K562 (cell line): ENCODE results near the gene EME1.

ENCODE experiments used
- BHLHE40 ChIP-seq: IDR thresholded peaks from 2 replicates; pipeline ENCODE4 v1.6.1; 2011; ENCODE audit warnings: low read length, improper control_type of control experiment
- CREM ChIP-seq: IDR thresholded peaks from 2 replicates; pipeline ENCODE4 v1.6.1; 2014; ENCODE audit warnings: antibody characterized with exemption, low read depth
- ESRRA ChIP-seq: fragments of 450-650 bp; IDR thresholded peaks from 2 replicates; pipeline ENCODE4 v1.6.1; 2014; ENCODE audit warnings: low read depth, mild to moderate bottlenecking, moderate library complexity, borderline replicate concordance
- JUND ChIP-seq, 2 experiments: IDR thresholded peaks; 2 replicates in 1 of 2; 3 replicates in 1 of 2; pipeline ENCODE4 v1.6.1; 2011; ENCODE audit warnings: borderline replicate concordance in 2 of 2, low read depth in 2 of 2, low read length in 2 of 2, improper control_type of control experiment in 1 of 2, missing biosample characterization in 1 of 2, missing genetic modification characterization in 1 of 2, missing genetic modification reagents in 1 of 2
- NFIC ChIP-seq: fragments of 450-650 bp; IDR thresholded peaks from 2 replicates; pipeline ENCODE4 v1.6.1; 2017; ENCODE audit warnings: mild to moderate bottlenecking, inconsistent platforms
- PRPF4 ChIP-seq: fragments of 200-400 bp; formaldehyde crosslinking; IDR thresholded peaks from one replicate; pipeline ENCODE4 v1.6.1; 2017; ENCODE audit warnings: low read length, low read depth, mild to moderate bottlenecking; ENCODE audit not compliant: insufficient read depth, poor library complexity, severe bottlenecking
- SMARCB1 ChIP-seq: IDR thresholded peaks from 2 replicates; pipeline ENCODE4 v1.6.1; 2011; ENCODE audit warnings: improper control_type of control experiment, low read depth; ENCODE audit not compliant: insufficient read length
- ZC3H4 ChIP-seq: sonication (generic); formaldehyde crosslinking; IDR thresholded peaks from 2 replicates; pipeline ENCODE4 v1.9.0; 2021; ENCODE audit warnings: missing genetic modification reagents, borderline replicate concordance
- ZNF133 ChIP-seq: fragments of 250-450 bp; sonication (Bioruptor Pico); IDR thresholded peaks from 2 replicates; pipeline ENCODE4 v1.4.0; 2020; ENCODE audit warnings: mild to moderate bottlenecking
- TF ChIP-seq, protein P1 (sequence below), 2 experiments: fragments of 450-650 bp; formaldehyde crosslinking in 1 of 2; IDR thresholded peaks; 2 replicates each; pipeline versions ENCODE4 v1.4.0 to v1.6.1; 2014 to 2020; ENCODE audit warnings: mild to moderate bottlenecking in 2 of 2, borderline replicate concordance in 1 of 2, low read depth in 1 of 2
- TF ChIP-seq, protein P2 (sequence below), 2 experiments: fragments of 450-650 bp in 1 of 2; sonication (generic) in 1 of 2; formaldehyde crosslinking in 1 of 2; IDR thresholded peaks in 1 of 2; conservative IDR thresholded peaks in 1 of 2; 2 replicates each; pipeline versions ENCODE4 v1.6.1 to v1.8.1; 2016 to 2023; ENCODE audit warnings: mild to moderate bottlenecking in 2 of 2, moderate library complexity in 2 of 2, inconsistent platforms in 1 of 2, missing genetic modification reagents in 1 of 2
- TF ChIP-seq, protein P3 (sequence below), 3 experiments: IDR thresholded peaks in 2 of 3; conservative IDR thresholded peaks in 1 of 3; 2 replicates each; pipeline ENCODE4 v1.5.1; 2011 to 2012; ENCODE audit warnings: low read length in 3 of 3, mild to moderate bottlenecking in 3 of 3, control low read depth in 2 of 3, improper control_type of control experiment in 1 of 3, inconsistent platforms in 1 of 3, low read depth in 1 of 3, mixed read lengths in 1 of 3, moderate library complexity in 1 of 3; ENCODE audit not compliant: insufficient read depth in 2 of 3
- TF ChIP-seq, protein P4 (sequence below): sonication (generic); formaldehyde crosslinking; IDR thresholded peaks from 2 replicates; pipeline ENCODE4 v1.8.0; 2022; ENCODE audit warnings: missing genetic modification reagents, mild to moderate bottlenecking, borderline replicate concordance

DNA sequence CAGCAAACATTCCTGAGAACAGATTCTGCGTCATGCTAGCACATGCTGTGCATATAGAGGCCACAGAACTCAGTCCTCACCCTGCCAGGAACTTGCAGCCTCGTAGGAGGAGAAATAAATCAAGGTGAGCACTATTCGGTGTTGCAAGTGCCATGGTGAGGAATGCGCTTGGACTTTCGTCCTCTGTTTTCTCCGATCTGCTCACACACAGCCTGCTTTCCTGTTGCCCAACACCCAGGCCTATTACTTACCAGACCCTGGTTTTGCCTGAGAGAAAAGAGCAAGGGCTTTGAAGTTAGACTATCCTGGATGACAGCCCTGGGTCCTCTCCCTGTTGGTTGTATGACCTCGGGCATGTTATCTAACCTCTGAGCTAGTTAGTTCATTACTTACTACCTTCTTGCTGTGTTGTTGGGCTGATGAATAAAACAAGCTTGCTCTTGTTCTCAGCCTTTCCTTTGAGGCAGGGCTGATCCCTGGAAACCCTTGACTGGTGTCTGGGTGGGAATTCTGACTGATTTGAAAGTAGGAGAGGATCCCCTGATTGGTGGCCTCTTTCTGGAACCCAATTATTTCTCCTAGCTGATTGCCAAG lies 55.9 kb downstream of the EME1 start:
- TF ChIP-seq JUND (IDR thresholded peaks at IDR 0.05; ENCODE audit: borderline replicate concordance, low read depth, low read length) (no peak), JUND (tag; IDR thresholded peaks at IDR 0.05; ENCODE audit: borderline replicate concordance, low read depth, low read length) (no peak), NFIC (no peak), ZNF133 (no peak), ZC3H4 (CRISPR knock-in tag) (no peak), BHLHE40 (no peak), PRPF4 (no peak), CREM (no peak), ESRRA (no peak), SMARCB1 (no peak)
- TF ChIP-seq, protein P1, sequence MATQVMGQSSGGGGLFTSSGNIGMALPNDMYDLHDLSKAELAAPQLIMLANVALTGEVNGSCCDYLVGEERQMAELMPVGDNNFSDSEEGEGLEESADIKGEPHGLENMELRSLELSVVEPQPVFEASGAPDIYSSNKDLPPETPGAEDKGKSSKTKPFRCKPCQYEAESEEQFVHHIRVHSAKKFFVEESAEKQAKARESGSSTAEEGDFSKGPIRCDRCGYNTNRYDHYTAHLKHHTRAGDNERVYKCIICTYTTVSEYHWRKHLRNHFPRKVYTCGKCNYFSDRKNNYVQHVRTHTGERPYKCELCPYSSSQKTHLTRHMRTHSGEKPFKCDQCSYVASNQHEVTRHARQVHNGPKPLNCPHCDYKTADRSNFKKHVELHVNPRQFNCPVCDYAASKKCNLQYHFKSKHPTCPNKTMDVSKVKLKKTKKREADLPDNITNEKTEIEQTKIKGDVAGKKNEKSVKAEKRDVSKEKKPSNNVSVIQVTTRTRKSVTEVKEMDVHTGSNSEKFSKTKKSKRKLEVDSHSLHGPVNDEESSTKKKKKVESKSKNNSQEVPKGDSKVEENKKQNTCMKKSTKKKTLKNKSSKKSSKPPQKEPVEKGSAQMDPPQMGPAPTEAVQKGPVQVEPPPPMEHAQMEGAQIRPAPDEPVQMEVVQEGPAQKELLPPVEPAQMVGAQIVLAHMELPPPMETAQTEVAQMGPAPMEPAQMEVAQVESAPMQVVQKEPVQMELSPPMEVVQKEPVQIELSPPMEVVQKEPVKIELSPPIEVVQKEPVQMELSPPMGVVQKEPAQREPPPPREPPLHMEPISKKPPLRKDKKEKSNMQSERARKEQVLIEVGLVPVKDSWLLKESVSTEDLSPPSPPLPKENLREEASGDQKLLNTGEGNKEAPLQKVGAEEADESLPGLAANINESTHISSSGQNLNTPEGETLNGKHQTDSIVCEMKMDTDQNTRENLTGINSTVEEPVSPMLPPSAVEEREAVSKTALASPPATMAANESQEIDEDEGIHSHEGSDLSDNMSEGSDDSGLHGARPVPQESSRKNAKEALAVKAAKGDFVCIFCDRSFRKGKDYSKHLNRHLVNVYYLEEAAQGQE (IDR thresholded peaks at IDR 0.05; ENCODE audit: borderline replicate concordance), result no peak
- TF ChIP-seq, protein P1 (CRISPR knock-in tag; IDR thresholded peaks at IDR 0.05; ENCODE audit: low read depth), result no peak
- TF ChIP-seq, protein P2, sequence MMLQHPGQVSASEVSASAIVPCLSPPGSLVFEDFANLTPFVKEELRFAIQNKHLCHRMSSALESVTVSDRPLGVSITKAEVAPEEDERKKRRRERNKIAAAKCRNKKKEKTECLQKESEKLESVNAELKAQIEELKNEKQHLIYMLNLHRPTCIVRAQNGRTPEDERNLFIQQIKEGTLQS (IDR thresholded peaks at IDR 0.05), result no peak
- TF ChIP-seq, protein P2 (CRISPR knock-in tag; conservative IDR thresholded peaks at IDR 0.05), result no peak
- TF ChIP-seq, protein P3, sequence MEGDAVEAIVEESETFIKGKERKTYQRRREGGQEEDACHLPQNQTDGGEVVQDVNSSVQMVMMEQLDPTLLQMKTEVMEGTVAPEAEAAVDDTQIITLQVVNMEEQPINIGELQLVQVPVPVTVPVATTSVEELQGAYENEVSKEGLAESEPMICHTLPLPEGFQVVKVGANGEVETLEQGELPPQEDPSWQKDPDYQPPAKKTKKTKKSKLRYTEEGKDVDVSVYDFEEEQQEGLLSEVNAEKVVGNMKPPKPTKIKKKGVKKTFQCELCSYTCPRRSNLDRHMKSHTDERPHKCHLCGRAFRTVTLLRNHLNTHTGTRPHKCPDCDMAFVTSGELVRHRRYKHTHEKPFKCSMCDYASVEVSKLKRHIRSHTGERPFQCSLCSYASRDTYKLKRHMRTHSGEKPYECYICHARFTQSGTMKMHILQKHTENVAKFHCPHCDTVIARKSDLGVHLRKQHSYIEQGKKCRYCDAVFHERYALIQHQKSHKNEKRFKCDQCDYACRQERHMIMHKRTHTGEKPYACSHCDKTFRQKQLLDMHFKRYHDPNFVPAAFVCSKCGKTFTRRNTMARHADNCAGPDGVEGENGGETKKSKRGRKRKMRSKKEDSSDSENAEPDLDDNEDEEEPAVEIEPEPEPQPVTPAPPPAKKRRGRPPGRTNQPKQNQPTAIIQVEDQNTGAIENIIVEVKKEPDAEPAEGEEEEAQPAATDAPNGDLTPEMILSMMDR (IDR thresholded peaks at IDR 0.05 in 2 of 3, conservative IDR thresholded peaks at IDR 0.05 in 1 of 3; ENCODE audit: insufficient read depth in 2 of 3, low read depth in 1 of 3, low read length in 3 of 3), result no peak
- TF ChIP-seq, protein P4, sequence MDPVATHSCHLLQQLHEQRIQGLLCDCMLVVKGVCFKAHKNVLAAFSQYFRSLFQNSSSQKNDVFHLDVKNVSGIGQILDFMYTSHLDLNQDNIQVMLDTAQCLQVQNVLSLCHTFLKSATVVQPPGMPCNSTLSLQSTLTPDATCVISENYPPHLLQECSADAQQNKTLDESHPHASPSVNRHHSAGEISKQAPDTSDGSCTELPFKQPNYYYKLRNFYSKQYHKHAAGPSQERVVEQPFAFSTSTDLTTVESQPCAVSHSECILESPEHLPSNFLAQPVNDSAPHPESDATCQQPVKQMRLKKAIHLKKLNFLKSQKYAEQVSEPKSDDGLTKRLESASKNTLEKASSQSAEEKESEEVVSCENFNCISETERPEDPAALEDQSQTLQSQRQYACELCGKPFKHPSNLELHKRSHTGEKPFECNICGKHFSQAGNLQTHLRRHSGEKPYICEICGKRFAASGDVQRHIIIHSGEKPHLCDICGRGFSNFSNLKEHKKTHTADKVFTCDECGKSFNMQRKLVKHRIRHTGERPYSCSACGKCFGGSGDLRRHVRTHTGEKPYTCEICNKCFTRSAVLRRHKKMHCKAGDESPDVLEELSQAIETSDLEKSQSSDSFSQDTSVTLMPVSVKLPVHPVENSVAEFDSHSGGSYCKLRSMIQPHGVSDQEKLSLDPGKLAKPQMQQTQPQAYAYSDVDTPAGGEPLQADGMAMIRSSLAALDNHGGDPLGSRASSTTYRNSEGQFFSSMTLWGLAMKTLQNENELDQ (CRISPR knock-in tag), result no peak
